H1 (cell line): Measurements from ENCODE around the gene RNMT. TPM values are rescaled to one million over a fixed set of nuclear protein-coding genes. Genes with fewer than 3 reads are reported as not detected.

Experiments used
- polyA plus RNA-seq, 7 experiments: library from polyadenylated mRNA; depleted of rRNA in 3 of 7; stranded (reverse) in 5 of 7; unstranded in 2 of 7; fragments of >200 nt in 5 of 7; fragments of 200-250 nt in 2 of 7; gene quantifications; 1 replicate in 5 of 7; 2 replicates in 1 of 7; 4 replicates in 1 of 7; pipeline versions ENCODE4 v1.2.1 to v1.2.3, GENCODE V29; 2011 to 2013; ENCODE audit warnings: missing spikeins in 2 of 7, mixed read lengths in 2 of 7
- small RNA-seq: library from polyadenylated mRNA; stranded (forward); fragments of <200 nt; extraction: miRNeasy Mini kit (QIAGEN cat#:217004); gene quantifications from one replicate; pipeline ENCODE3, GENCODE V24; 2013; ENCODE audit not compliant: insufficient read depth
- total RNA-seq: library from RNA; stranded (reverse); fragmentation: NEBNext Ultra II Directional; extraction: Animal tissue kit (Norgen Biotek cat#: 25700); gene quantifications from 2 replicates; pipeline ENCODE4 v1.2.1, GENCODE V29; 2021

Gene RNMT
- total and polyA plus RNA-seq, 2 of the 8 experiments (the other 6 are each of a cell fraction or from before 2014, with no cell fraction given): 25.3 to 63.5 TPM

Small RNAs within 50 kb of the gene (small RNA-seq; reads per million reads assigned to genes)
- gene AP001525.1 (not detected), gene RN7SL362P (not detected)

Other genes starting within 250 kb of the RNMT start
- gene FAM210A, start 115 bp upstream of the RNMT start, total RNA-seq: 25.4 and 27.2 TPM in 2 replicates
- gene FAM210A, start 115 bp upstream of the RNMT start, polyA plus RNA-seq (2011; rRNA removed): 7.9 and 8.2 TPM in 2 replicates
- 0.31 and 0.37 TPM in 2 replicates for gene MC5R, start 97.5 kb downstream of the RNMT start, total RNA-seq
- 1.1 and 1.4 TPM in 2 replicates for gene MC5R, start 97.5 kb downstream of the RNMT start, polyA plus RNA-seq (2011; rRNA removed)
- not detected in 2 replicates for gene MC2R, start 188.9 kb downstream of the RNMT start, total RNA-seq
- gene MC2R, start 188.9 kb downstream of the RNMT start, polyA plus RNA-seq (2011; rRNA removed): not detected in 2 replicates